Fibroblast of the aortic adventitia (primary cell): ENCODE results near the gene TTC4. TPM values are rescaled to one million over a fixed set of nuclear protein-coding genes. Genes with fewer than 3 reads are reported as not detected.

ENCODE experiments used
- DNase-seq: peaks from one replicate; pipeline ENCODE4 v3.0.0-alpha.2; 2010; ENCODE audit warnings: low read depth
- H3K4me3 ChIP-seq: 2 replicates; pipeline ENCODE4 v1.5.1; 2011; ENCODE audit warnings: low read depth, mild to moderate bottlenecking, control low read depth, low read length, moderate library complexity
- CTCF ChIP-seq: IDR thresholded peaks from 2 replicates; pipeline ENCODE4 v1.5.1; 2011; ENCODE audit warnings: mild to moderate bottlenecking, low read length, control low read depth, inconsistent platforms; ENCODE audit not compliant: insufficient read depth
- total RNA-seq: library from RNA; depleted of rRNA; stranded (reverse); fragments of >200 nt; gene quantifications from 2 replicates; pipeline ENCODE4 v1.2.3, GENCODE V29; 2012; ENCODE audit warnings: low replicate concordance

TTC4 gene
- total RNA-seq, 1 donor = 28.0 TPM

- no peak for TF ChIP-seq CTCF
- DNase-seq = no peak
- H3K4me3 ChIP-seq = no peak overlapping the region
Observed at GRCh38 chr1:54721719-54722118, 6.1 kb downstream of the TTC4 start.

- no peak overlapping the region for H3K4me3 ChIP-seq
- no peak for DNase-seq
- TF ChIP-seq CTCF = no peak
Observed at GRCh38 chr1:54723985-54724384, 8.3 kb downstream of the TTC4 start.

- DNase-seq = no peak
- no peak overlapping the region for H3K4me3 ChIP-seq
- TF ChIP-seq CTCF = no peak
Observed at GRCh38 chr1:54724771-54725170, 9.1 kb downstream of the TTC4 start.

GRCh38 chr1:54728027-54728426 lies 12.4 kb downstream of the TTC4 start:
- TF ChIP-seq CTCF = no peak
- H3K4me3 ChIP-seq = no peak overlapping the region
- no peak for DNase-seq

- no peak for TF ChIP-seq CTCF
Observed at GRCh38 chr1:54736685-54737084, 21.0 kb downstream of the TTC4 start.

GRCh38 chr1:54738244-54738643 lies 22.6 kb downstream of the TTC4 start:
- no peak for DNase-seq
- TF ChIP-seq CTCF = no peak
- H3K4me3 ChIP-seq = no peak overlapping the region

More at GRCh38 chr1:54736685-54737084, 21.0 kb downstream of the TTC4 start:
- no peak overlapping the region for H3K4me3 ChIP-seq
- DNase-seq = no peak

- no peak for DNase-seq
- no peak for TF ChIP-seq CTCF
Observed at GRCh38 chr1:54741531-54741930, 25.9 kb downstream of the TTC4 start.

More at GRCh38 chr1:54741531-54741930, 25.9 kb downstream of the TTC4 start:
- no peak overlapping the region for H3K4me3 ChIP-seq
